ENCODE measurements around the gene BPIFA3. TPM values are rescaled to one million over a fixed set of nuclear protein-coding genes. Genes with fewer than 3 reads are reported as not detected.

BPIFA3 gene
- total RNA-seq, 2 experiments from 2014 or later, result not detected

- Mint-ChIP-seq H3K36me3 (ENCODE audit: low read depth) (no peaks in the 10 kb centered on the region), H3K4me1 (ENCODE audit: low read depth) (no peaks in the 10 kb centered on the region), H3K9me3 (ENCODE audit: insufficient read depth) (no peaks in the 10 kb centered on the region), H3K27ac (no peak overlapping the region), H3K4me3 (no peak overlapping the region), H3K27me3 (ENCODE audit: low read depth) (peaks cover 3% of the 10 kb centered on the region)
- ATAC-seq, result no peak
- POLR2A ChIA-PET, result interaction anchor here (0.6 kb wide), 1 partner anchor 843 kb away, joined by 3 read pairs; no protein-coding TSS in a partner anchor
- no peak for DNase-seq
- CTCF ChIA-PET, result no interaction called here
Measured at GRCh38 chr20:33187491-33187890, 29.7 kb upstream of the BPIFA3 start.

DNA sequence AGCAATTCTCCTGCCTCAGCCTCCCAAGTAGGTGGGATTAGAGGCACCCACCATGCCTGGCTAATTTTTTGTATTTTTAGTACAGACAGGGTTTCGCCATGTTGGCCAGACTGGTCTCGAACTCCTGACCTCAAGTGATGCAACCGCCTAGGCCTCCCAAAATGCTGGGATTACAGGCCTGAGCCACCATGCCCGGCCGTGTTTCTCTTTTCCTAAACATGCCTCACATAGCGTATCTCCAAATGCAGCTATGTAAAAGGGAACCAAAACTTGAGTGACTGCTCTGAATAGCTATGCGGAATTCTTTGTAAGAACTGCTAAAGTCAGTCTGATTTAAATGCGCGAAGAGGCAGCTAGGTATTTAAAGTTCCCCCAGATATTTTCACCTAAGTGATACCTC, 28.7 kb upstream of the BPIFA3 start:
- CTCF ChIA-PET, result no interaction called here
- Mint-ChIP-seq H3K4me1 (ENCODE audit: low read depth) (no peaks in the 10 kb centered on the region), H3K27ac (no peak overlapping the region), H3K9me3 (ENCODE audit: insufficient read depth) (no peaks in the 10 kb centered on the region), H3K4me3 (no peak overlapping the region), H3K27me3 (ENCODE audit: low read depth) (peaks cover 3% of the 10 kb centered on the region), H3K36me3 (ENCODE audit: low read depth) (no peaks in the 10 kb centered on the region)
- ATAC-seq (no peak), DNase-seq (no peak)
- POLR2A ChIA-PET, result no interaction called here

DNA sequence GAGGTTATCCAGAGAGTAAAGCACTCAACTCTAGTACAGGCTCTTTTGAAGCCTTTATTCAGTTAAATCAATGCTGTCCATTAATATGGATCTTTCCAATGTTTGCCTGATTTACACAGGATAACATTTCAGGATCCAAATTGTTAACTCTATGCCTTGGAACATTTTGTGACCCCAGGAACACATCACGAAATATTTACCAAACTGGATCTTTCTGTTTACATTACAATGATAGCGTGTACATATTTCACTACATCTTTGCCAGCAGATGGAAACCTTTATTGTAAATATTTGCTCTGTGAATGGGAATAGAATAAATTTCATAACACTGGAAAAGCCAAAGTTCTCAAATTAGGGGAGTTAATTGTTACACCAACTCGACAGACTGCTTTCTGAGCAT, 25.7 kb upstream of the BPIFA3 start:
- Mint-ChIP-seq H3K27ac (no peak overlapping the region), H3K27me3 (ENCODE audit: low read depth) (peaks cover 3% of the 10 kb centered on the region), H3K9me3 (ENCODE audit: insufficient read depth) (no peaks in the 10 kb centered on the region), H3K36me3 (ENCODE audit: low read depth) (no peaks in the 10 kb centered on the region), H3K4me1 (ENCODE audit: low read depth) (no peaks in the 10 kb centered on the region), H3K4me3 (no peak overlapping the region)
- DNase-seq (no peak), ATAC-seq (no peak)
- ChIA-PET POLR2A (interaction anchor here (0.7 kb wide), 1 partner anchor 123 kb away, joined by 3 read pairs; no protein-coding TSS in a partner anchor), CTCF (no interaction called here)

DNA sequence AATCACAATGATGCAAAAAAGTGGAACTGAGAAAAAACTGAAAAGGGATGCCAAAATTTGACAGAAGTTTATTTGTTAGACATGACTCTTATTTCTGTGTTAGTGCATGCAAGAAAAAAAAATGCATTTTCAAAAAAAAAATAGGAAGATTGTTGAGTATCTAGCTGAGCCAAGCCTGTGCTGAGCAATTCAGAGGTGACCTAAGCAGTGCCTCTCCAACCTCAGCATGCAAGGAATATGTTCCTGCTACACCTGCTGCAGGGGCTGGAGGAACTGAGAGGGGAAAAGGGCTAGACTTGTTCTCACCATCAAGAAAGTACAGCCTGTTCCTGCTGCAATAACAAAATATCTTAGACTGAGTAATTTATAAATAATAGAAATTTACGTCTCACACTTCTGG, 25.2 kb upstream of the BPIFA3 start:
- Mint-ChIP-seq H3K27me3 (ENCODE audit: low read depth) (peaks cover 3% of the 10 kb centered on the region), H3K27ac (no peak overlapping the region)
- POLR2A ChIA-PET, result interaction anchor here (0.7 kb wide), 1 partner anchor 123 kb away, joined by 3 read pairs; no protein-coding TSS in a partner anchor

DNA sequence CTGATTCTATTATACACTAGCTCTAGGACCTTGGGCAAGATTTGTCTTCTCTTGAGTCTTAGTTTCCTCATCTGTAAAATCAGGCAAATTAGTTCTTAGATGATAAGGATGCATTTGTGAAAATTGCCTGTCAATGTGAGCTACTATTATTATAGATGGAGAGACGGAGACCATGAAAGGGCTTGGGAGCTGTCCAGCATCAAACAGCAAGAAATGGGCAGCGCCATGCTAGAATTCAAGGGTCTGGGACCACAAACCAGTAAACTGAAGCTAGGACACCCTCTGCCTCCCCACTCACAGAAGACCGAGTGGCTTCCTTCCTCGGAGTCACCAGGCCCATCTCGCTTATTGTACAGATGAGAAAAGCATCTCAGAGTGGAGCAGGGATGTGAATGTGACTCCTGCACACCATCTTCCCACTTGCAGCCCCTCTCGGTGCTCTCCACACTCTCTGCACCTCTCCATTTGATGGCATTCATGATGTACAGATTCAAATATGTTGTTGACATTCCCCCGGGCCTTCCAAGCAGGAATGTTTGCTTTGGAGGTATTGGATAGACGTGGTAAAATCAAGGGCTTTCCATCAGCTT, 24.1 kb upstream of the BPIFA3 start:
- DNase-seq (no peak), ATAC-seq (no peak)
- Mint-ChIP-seq H3K4me1 (ENCODE audit: low read depth) (no peaks in the 10 kb centered on the region), H3K4me3 (no peak overlapping the region), H3K27me3 (ENCODE audit: low read depth) (peaks cover 3% of the 10 kb centered on the region), H3K36me3 (ENCODE audit: low read depth) (no peaks in the 10 kb centered on the region), H3K9me3 (ENCODE audit: insufficient read depth) (no peaks in the 10 kb centered on the region), H3K27ac (no peak overlapping the region)
- CTCF ChIA-PET, result interaction anchor here (1.3 kb wide), 1 partner anchor 99 kb away, joined by 4 read pairs; no protein-coding TSS in a partner anchor
- POLR2A ChIA-PET, result no interaction called here

More for the DNA sequence above, 25.2 kb upstream of the BPIFA3 start:
- Mint-ChIP-seq H3K4me3 (no peak overlapping the region), H3K36me3 (ENCODE audit: low read depth) (no peaks in the 10 kb centered on the region), H3K4me1 (ENCODE audit: low read depth) (no peaks in the 10 kb centered on the region), H3K9me3 (ENCODE audit: insufficient read depth) (no peaks in the 10 kb centered on the region)
- CTCF ChIA-PET, result no interaction called here
- ATAC-seq (no peak), DNase-seq (no peak)

- CTCF ChIA-PET, result no interaction called here
- Mint-ChIP-seq H3K4me3 (no peak overlapping the region), H3K27ac (no peak overlapping the region), H3K36me3 (ENCODE audit: low read depth) (no peaks in the 10 kb centered on the region), H3K9me3 (ENCODE audit: insufficient read depth) (no peaks in the 10 kb centered on the region), H3K27me3 (ENCODE audit: low read depth) (peaks cover 6% of the 10 kb centered on the region), H3K4me1 (ENCODE audit: low read depth) (no peaks in the 10 kb centered on the region)
- no peak for DNase-seq
- no peak for ATAC-seq
- POLR2A ChIA-PET, result no interaction called here
Measured at GRCh38 chr20:33199026-33199425, 18.1 kb upstream of the BPIFA3 start.

GRCh38 chr20:33202451-33202850, 14.7 kb upstream of the BPIFA3 start:
- H3K36me3 Mint-ChIP-seq (ENCODE audit: low read depth), result no peaks in the 10 kb centered on the region
- ChIA-PET POLR2A (no interaction called here), CTCF (no interaction called here)
- DNase-seq (no peak), ATAC-seq (no peak)
- no peaks in the 10 kb centered on the region for H3K9me3 Mint-ChIP-seq (ENCODE audit: insufficient read depth)
- H3K4me1 Mint-ChIP-seq (ENCODE audit: low read depth), result no peaks in the 10 kb centered on the region
- H3K4me3 Mint-ChIP-seq, result no peak overlapping the region
- no peak overlapping the region for H3K27ac Mint-ChIP-seq
- peaks cover 8% of the 10 kb centered on the region for H3K27me3 Mint-ChIP-seq (ENCODE audit: low read depth)

DNA sequence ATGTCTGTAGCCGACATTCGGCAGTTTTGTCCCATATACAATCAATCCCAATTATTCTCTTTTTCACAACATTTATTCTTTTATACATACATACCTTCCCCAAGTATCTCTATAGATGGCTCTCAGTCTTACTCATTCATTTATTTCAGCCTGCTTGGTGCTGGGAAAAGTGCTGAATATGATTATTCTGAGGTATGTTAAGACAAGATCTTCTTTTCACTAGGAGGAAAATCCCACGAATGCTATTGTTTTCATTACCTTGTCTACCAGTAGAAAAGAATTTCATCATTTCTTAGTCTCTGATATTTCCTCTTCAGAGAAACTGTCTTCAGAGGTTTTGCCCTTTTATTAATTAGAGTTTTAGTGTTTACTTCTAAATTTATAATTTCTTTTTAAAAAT, 13.7 kb upstream of the BPIFA3 start:
- no peak overlapping the region for H3K27ac Mint-ChIP-seq
- no peak for DNase-seq
- ChIA-PET CTCF (no interaction called here), POLR2A (no interaction called here)
- no peak for ATAC-seq
- no peaks in the 10 kb centered on the region for H3K36me3 Mint-ChIP-seq (ENCODE audit: low read depth)
- no peaks in the 10 kb centered on the region for H3K4me1 Mint-ChIP-seq (ENCODE audit: low read depth)
- H3K9me3 Mint-ChIP-seq (ENCODE audit: insufficient read depth), result no peaks in the 10 kb centered on the region
- no peak overlapping the region for H3K4me3 Mint-ChIP-seq
- H3K27me3 Mint-ChIP-seq (ENCODE audit: low read depth), result peaks cover 10% of the 10 kb centered on the region

- DNase-seq (peak; percentile 67), ATAC-seq (no peak)
- Mint-ChIP-seq H3K27me3 (ENCODE audit: low read depth) (peaks cover 31% of the 10 kb centered on the region), H3K4me1 (ENCODE audit: low read depth) (no peaks in the 10 kb centered on the region), H3K27ac (no peak overlapping the region), H3K36me3 (ENCODE audit: low read depth) (no peaks in the 10 kb centered on the region), H3K9me3 (ENCODE audit: insufficient read depth) (no peaks in the 10 kb centered on the region), H3K4me3 (no peak overlapping the region)
- ChIA-PET CTCF (interaction anchor here (1.2 kb wide), 1 partner anchor 113 kb away, joined by 3 read pairs; no protein-coding TSS in a partner anchor), POLR2A (no interaction called here)
Measured at GRCh38 chr20:33209789-33210188, 7.4 kb upstream of the BPIFA3 start.

GRCh38 chr20:33210371-33210770, 6.8 kb upstream of the BPIFA3 start:
- DNase-seq (no peak), ATAC-seq (no peak)
- H3K36me3 Mint-ChIP-seq (ENCODE audit: low read depth), result no peaks in the 10 kb centered on the region
- peaks cover 32% of the 10 kb centered on the region for H3K27me3 Mint-ChIP-seq (ENCODE audit: low read depth)
- H3K9me3 Mint-ChIP-seq (ENCODE audit: insufficient read depth), result no peaks in the 10 kb centered on the region
- H3K4me1 Mint-ChIP-seq (ENCODE audit: low read depth), result no peaks in the 10 kb centered on the region
- H3K4me3 Mint-ChIP-seq, result no peak overlapping the region
- ChIA-PET POLR2A (no interaction called here), CTCF (no interaction called here)
- H3K27ac Mint-ChIP-seq, result no peak overlapping the region

DNA sequence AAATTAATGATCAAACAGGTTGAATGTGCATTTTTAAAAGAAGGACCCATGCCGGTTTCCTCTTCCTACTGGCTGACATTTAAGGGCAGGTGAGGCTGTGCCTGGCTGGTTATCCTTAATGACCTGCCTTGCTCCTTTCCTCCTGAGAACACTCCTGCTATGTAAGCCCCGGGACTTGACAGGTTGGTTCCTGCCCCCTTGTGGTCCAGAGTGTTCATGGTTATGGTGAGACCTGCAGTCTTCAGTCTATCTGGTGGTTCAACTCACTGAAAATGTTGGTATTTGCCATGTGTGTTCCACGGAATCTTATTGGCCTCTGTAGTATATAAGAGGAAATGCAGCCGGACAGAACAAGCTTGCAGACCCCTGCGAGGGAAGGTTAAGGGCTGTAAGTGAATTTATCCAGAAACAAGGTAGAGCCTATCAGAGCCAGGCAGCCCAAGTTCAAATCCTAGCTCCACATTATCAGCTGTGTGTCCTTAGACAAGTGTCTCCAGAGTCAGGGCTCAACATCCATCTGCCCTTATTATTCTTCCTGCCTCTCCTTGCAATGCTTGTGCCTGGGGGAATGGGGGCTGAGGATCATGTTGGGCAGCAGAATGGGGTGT, 5.2 kb upstream of the BPIFA3 start:
- H3K4me1 Mint-ChIP-seq (ENCODE audit: low read depth), result no peaks in the 10 kb centered on the region
- no peak overlapping the region for H3K27ac Mint-ChIP-seq
- POLR2A ChIA-PET, result no interaction called here

GRCh38 chr20:33224399-33224798, 7.2 kb downstream of the BPIFA3 start:
- Mint-ChIP-seq H3K27ac (no peak overlapping the region), H3K9me3 (ENCODE audit: insufficient read depth) (no peaks in the 10 kb centered on the region), H3K27me3 (ENCODE audit: low read depth) (peaks cover 13% of the 10 kb centered on the region), H3K4me3 (no peak overlapping the region), H3K4me1 (ENCODE audit: low read depth) (peaks cover 7% of the 10 kb centered on the region), H3K36me3 (ENCODE audit: low read depth) (no peaks in the 10 kb centered on the region)
- CTCF ChIA-PET, result no interaction called here
- POLR2A ChIA-PET, result no interaction called here
- ATAC-seq (no peak), DNase-seq (no peak)

More for the DNA sequence above, 5.2 kb upstream of the BPIFA3 start:
- Mint-ChIP-seq H3K36me3 (ENCODE audit: low read depth) (no peaks in the 10 kb centered on the region), H3K4me3 (no peak overlapping the region), H3K27me3 (ENCODE audit: low read depth) (peaks cover 33% of the 10 kb centered on the region), H3K9me3 (ENCODE audit: insufficient read depth) (no peaks in the 10 kb centered on the region)
- DNase-seq (peak; percentile 51), ATAC-seq (peak; percentile 65)
- CTCF ChIA-PET, result interaction anchor here (0.7 to 1.0 kb wide), 4 partner anchors 18 to 311 kb away, joined by 3 to 6 read pairs (median 4); no protein-coding TSS in a partner anchor

Measured in activated CD8-positive, alpha-beta T cell treated with anti-CD3 and anti-CD28 coated beads, Interleukin-2, amount 10 ng/mL, durations not matched to agents 7 days and 5 days (primary cell).